BJ (cell line): ENCODE measurements around the gene PPME1. TPM values are rescaled to one million over a fixed set of nuclear protein-coding genes. Genes with fewer than 3 reads are reported as not detected.

Experiments
- CTCF ChIA-PET: fragments of 350-600 bp; formaldehyde crosslinking; extraction: SDS; loops from one replicate; lab custom pipeline; 2021; ENCODE audit warnings: antibody characterized with exemption, inconsistent platforms; lab: Yijun Ruan, JAX
- POLR2A ChIA-PET: fragments of 300-600 bp; sonication (Branson Sonifier 250); formaldehyde crosslinking; extraction: SDS; loops from one replicate; lab custom pipeline; 2021; ENCODE audit warnings: antibody characterized with exemption; lab: Charles Lee
- DNase-seq: peaks from one replicate; pipeline ENCODE4 v3.0.0-alpha.2; 2011; ENCODE audit warnings: low read depth
- H3K27me3 ChIP-seq: 2 replicates; pipeline ENCODE4 v1.6.0; 2011; ENCODE audit warnings: low read length; ENCODE audit not compliant: control insufficient read depth, insufficient read depth
- H3K36me3 ChIP-seq: 2 replicates; pipeline ENCODE4 v1.5.1; 2011; ENCODE audit warnings: low read length; ENCODE audit not compliant: control insufficient read depth, insufficient read depth
- H3K4me3 ChIP-seq: 2 replicates; pipeline ENCODE4 v1.5.1; 2011; ENCODE audit warnings: low read depth, mild to moderate bottlenecking, control low read depth, low read length
- CTCF ChIP-seq: IDR thresholded peaks from 2 replicates; pipeline ENCODE4 v1.5.1; 2011; ENCODE audit warnings: low read depth, mild to moderate bottlenecking, control low read depth, inconsistent platforms, low read length, moderate library complexity; ENCODE audit not compliant: insufficient read depth
- polyA plus RNA-seq: library from polyadenylated mRNA; depleted of rRNA; stranded (reverse); fragments of >200 nt; gene quantifications from 2 replicates; pipeline ENCODE4 v1.2.3, GENCODE V29; 2011

Gene PPME1
- polyA plus RNA-seq, 1 experiment: 133 TPM

- ChIA-PET POLR2A (no interaction called here), CTCF (no interaction called here)
- Histone ChIP-seq H3K4me3 (no peak overlapping the region), H3K36me3 (peaks cover 9% of the 10 kb centered on the region), H3K27me3 (no peaks in the 10 kb centered on the region)
- DNase-seq: no peak
- TF ChIP-seq CTCF: no peak
Observed at GRCh38 chr11:74235121-74235520, 64.0 kb downstream of the PPME1 start.

GRCh38 chr11:74237541-74237940 is 66.5 kb downstream of the PPME1 start:
- peaks cover 9% of the 10 kb centered on the region for H3K36me3 ChIP-seq
- CTCF ChIA-PET: interaction anchor here (1.6 kb wide), 1 partner anchor 18 kb away, joined by 5 read pairs; no protein-coding TSS in a partner anchor
- no peak for DNase-seq
- POLR2A ChIA-PET: no interaction called here
- H3K4me3 ChIP-seq: no peak overlapping the region
- TF ChIP-seq CTCF: no peak
- no peaks in the 10 kb centered on the region for H3K27me3 ChIP-seq

- CTCF ChIA-PET: interaction anchor here (1.6 kb wide), 1 partner anchor 17 kb away, joined by 5 read pairs; no protein-coding TSS in a partner anchor
- no peak for TF ChIP-seq CTCF
- Histone ChIP-seq H3K27me3 (no peaks in the 10 kb centered on the region), H3K4me3 (no peak overlapping the region), H3K36me3 (peaks cover 9% of the 10 kb centered on the region)
- POLR2A ChIA-PET: no interaction called here
- DNase-seq: no peak
Observed at GRCh38 chr11:74238243-74238642, 67.2 kb downstream of the PPME1 start.

GRCh38 chr11:74248469-74248868 is 77.4 kb downstream of the PPME1 start:
- TF ChIP-seq CTCF: no peak
- ChIA-PET CTCF (interaction anchor here (1.2 kb wide), 1 partner anchor 10 kb away, joined by 3 read pairs; no protein-coding TSS in a partner anchor), POLR2A (no interaction called here)
- Histone ChIP-seq H3K36me3 (peaks cover 20% of the 10 kb centered on the region), H3K4me3 (no peak overlapping the region), H3K27me3 (no peaks in the 10 kb centered on the region)
- DNase-seq: no peak

GRCh38 chr11:74249496-74249895 is 78.4 kb downstream of the PPME1 start:
- ChIA-PET CTCF (interaction anchor here (12.9 kb wide), 1 partner anchor 197 kb away, joined by 300 read pairs; no protein-coding TSS in a partner anchor), POLR2A (no interaction called here)
- Histone ChIP-seq H3K36me3 (peaks cover 24% of the 10 kb centered on the region), H3K27me3 (no peaks in the 10 kb centered on the region), H3K4me3 (no peak overlapping the region)
- DNase-seq: no peak
- TF ChIP-seq CTCF: no peak
